Renal cortex interstitium (tissue), 11 donors: ENCODE results near the gene UNC5C. TPM values are rescaled to one million over a fixed set of nuclear protein-coding genes. Genes with fewer than 3 reads are reported as not detected.
A peak's percentile ranks its signal among the peaks of the same experiment; 100 is the strongest.

Experiments used
- DNase-seq, 11 donors: peaks; one replicate each; pipeline ENCODE4 v3.0.0-alpha.2; 2013; ENCODE audit warnings: low read depth in 9 of 11, low spot score in 4 of 11; ENCODE audit errors: extremely low read depth in 1 of 11
- polyA plus RNA-seq, 3 donors: library from polyadenylated mRNA; unstranded; fragments of 120-200 nt; gene quantifications; one replicate each; pipeline ENCODE4 v1.2.1, GENCODE V29; 2013; ENCODE audit not compliant: insufficient read length in 3 of 3

The UNC5C gene
- polyA plus RNA-seq, 3 donors = 34.1 to 43.8 (median 41.3) TPM

GRCh38 chr4:95377366-95377900, 171.3 kb downstream of the UNC5C start:
- DNase-seq = no peak

GRCh38 chr4:95371476-95372224, 177.1 kb downstream of the UNC5C start:
- DNase-seq = no peak

- DNase-seq = no peak
These were observed 180.9 kb downstream of the UNC5C start for GRCh38 chr4:95367824-95368223.

GRCh38 chr4:95363966-95364365, 184.8 kb downstream of the UNC5C start:
- DNase-seq = no peak

GRCh38 chr4:95363559-95363925, 185.2 kb downstream of the UNC5C start:
- DNase-seq = peak in 1 of 11 donors; percentile 20

GRCh38 chr4:95362906-95363558, 185.7 kb downstream of the UNC5C start:
- DNase-seq = peak in 5 of 11 donors; percentile 35 to 54 (median 41)

- no peak for DNase-seq
These were observed 186.7 kb downstream of the UNC5C start for GRCh38 chr4:95362066-95362465.

- no peak for DNase-seq
These were observed 187.1 kb downstream of the UNC5C start for GRCh38 chr4:95361696-95361965.

- DNase-seq = peak in 1 of 11 donors; percentile 18
These were observed 187.7 kb downstream of the UNC5C start for GRCh38 chr4:95360906-95361695.

- DNase-seq = no peak
These were observed 188.4 kb downstream of the UNC5C start for GRCh38 chr4:95360256-95360903.

- DNase-seq = peak in 2 of 11 donors; percentile 19 to 39
These were observed 190.4 kb downstream of the UNC5C start for GRCh38 chr4:95358421-95358820.

GRCh38 chr4:95355021-95355420, 193.8 kb downstream of the UNC5C start:
- DNase-seq = no peak

GRCh38 chr4:95348418-95348817, 200.4 kb downstream of the UNC5C start:
- DNase-seq = no peak

- no peak for DNase-seq
These were observed 205.5 kb downstream of the UNC5C start for GRCh38 chr4:95343235-95343634.

- no peak for DNase-seq
These were observed 208.6 kb downstream of the UNC5C start for GRCh38 chr4:95340191-95340590.

GRCh38 chr4:95325665-95326064, 223.1 kb downstream of the UNC5C start:
- DNase-seq = no peak

GRCh38 chr4:95319169-95319568, 229.6 kb downstream of the UNC5C start:
- DNase-seq = no peak

GRCh38 chr4:95318483-95318882, 230.3 kb downstream of the UNC5C start:
- no peak for DNase-seq

- DNase-seq = no peak
These were observed 230.7 kb downstream of the UNC5C start for GRCh38 chr4:95318044-95318443.
